ENCODE data around the gene EIF5. TPM values are rescaled to one million over a fixed set of nuclear protein-coding genes. Genes with fewer than 3 reads are reported as not detected.

EIF5 gene
- total and polyA plus RNA-seq, 3 donors from 2014 or later = 308 to 366 (median 309) TPM

GRCh38 chr14:103316721-103317121 is 17.3 kb upstream of the EIF5 start:
- Histone ChIP-seq H3K4me3 (no peak overlapping the region), H3K27ac (no peak overlapping the region), H3K4me1 (peaks cover 17% of the 10 kb centered on the region), H3K36me3 (ENCODE audit: low read depth, missing control alignments) (no peaks in the 10 kb centered on the region), H3K9me3 (no peaks in the 10 kb centered on the region), H3K27me3 (no peaks in the 10 kb centered on the region)
- DNase-seq = no peak
- WGBS, 2 donors = 90 to 94% methylated on average over 16 of the region's 16 CpGs
- TF ChIP-seq CTCF (IDR thresholded peaks at IDR 0.05) (no peak), POLR2A (IDR thresholded peaks at IDR 0.05) (no peak)
- intact Hi-C loops (cut with DNase I; ENCODE audit: low total_unique reads) = no loop called here

GRCh38 chr14:103317251-103317650 is 16.8 kb upstream of the EIF5 start:
- H3K36me3 ChIP-seq (ENCODE audit: low read depth, missing control alignments) = no peaks in the 10 kb centered on the region
- no peaks in the 10 kb centered on the region for H3K9me3 ChIP-seq
- DNase-seq = no peak
- H3K4me3 ChIP-seq = no peak overlapping the region
- no peak overlapping the region for H3K27ac ChIP-seq
- intact Hi-C loops (cut with DNase I; ENCODE audit: low total_unique reads) = no loop called here
- 77 to 80% methylated on average over 8 to 9 of the region's 9 CpGs for WGBS, 2 donors
- TF ChIP-seq POLR2A (IDR thresholded peaks at IDR 0.05) (no peak), CTCF (IDR thresholded peaks at IDR 0.05) (no peak)
- H3K27me3 ChIP-seq = no peaks in the 10 kb centered on the region
- peaks cover 17% of the 10 kb centered on the region for H3K4me1 ChIP-seq

DNA sequence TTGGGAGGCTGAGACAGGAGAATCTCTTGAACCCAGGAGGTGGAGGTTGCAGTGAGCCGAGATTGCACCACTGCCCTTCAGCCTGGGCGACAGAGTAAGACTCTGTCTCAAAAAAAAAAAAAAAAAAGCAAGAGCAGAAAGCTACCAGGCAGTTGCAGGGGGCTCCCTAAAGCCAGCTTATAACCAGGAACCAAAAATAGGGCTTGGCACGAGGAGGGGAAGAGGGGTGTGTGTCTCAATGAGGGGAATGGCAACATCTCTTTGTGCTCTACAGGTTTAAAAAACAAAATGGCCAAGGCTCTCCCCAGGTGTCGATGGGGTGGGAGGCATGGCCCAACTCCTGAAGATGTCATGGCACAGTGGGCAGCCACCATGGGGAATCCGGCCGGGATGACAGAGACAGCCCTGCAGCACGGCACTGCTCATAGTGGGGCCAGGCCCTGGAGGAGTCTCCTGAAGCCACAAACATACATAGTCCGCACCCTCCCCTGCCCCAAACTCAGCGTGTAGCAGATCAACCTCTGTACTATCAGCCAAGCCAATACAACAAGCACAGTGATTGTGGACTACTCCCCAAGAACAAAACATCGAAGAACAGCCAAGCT is 16.0 kb upstream of the EIF5 start:
- Histone ChIP-seq H3K9me3 (no peaks in the 10 kb centered on the region), H3K4me3 (no peak overlapping the region), H3K4me1 (peaks cover 17% of the 10 kb centered on the region), H3K36me3 (ENCODE audit: low read depth, missing control alignments) (no peaks in the 10 kb centered on the region), H3K27me3 (no peaks in the 10 kb centered on the region), H3K27ac (no peak overlapping the region)
- TF ChIP-seq POLR2A (IDR thresholded peaks at IDR 0.05) (no peak), CTCF (IDR thresholded peaks at IDR 0.05) (no peak)
- no peak for DNase-seq
- WGBS, 2 donors = 78 to 87% methylated on average over 9 to 10 of the region's 10 CpGs
- intact Hi-C loops (cut with DNase I; ENCODE audit: low total_unique reads) = no loop called here

GRCh38 chr14:103318750-103319419 is 15.2 kb upstream of the EIF5 start:
- H3K27ac ChIP-seq = no peak overlapping the region
- TF ChIP-seq CTCF (IDR thresholded peaks at IDR 0.05) = no peak
- no peak for TF ChIP-seq POLR2A (IDR thresholded peaks at IDR 0.05)
- WGBS, 2 donors = 80 to 93% methylated on average over 6 of the region's 6 CpGs
- peaks cover 17% of the 10 kb centered on the region for H3K4me1 ChIP-seq
- H3K9me3 ChIP-seq = no peaks in the 10 kb centered on the region
- no peak overlapping the region for H3K4me3 ChIP-seq
- no peaks in the 10 kb centered on the region for H3K36me3 ChIP-seq (ENCODE audit: low read depth, missing control alignments)
- intact Hi-C loops (cut with DNase I; ENCODE audit: low total_unique reads) = no loop called here
- no peak for DNase-seq
- H3K27me3 ChIP-seq = no peaks in the 10 kb centered on the region

GRCh38 chr14:103319422-103319821 is 14.6 kb upstream of the EIF5 start:
- WGBS, 2 donors = 59 to 62% methylated on average over 7 of the region's 7 CpGs
- H3K27me3 ChIP-seq = no peaks in the 10 kb centered on the region

More at GRCh38 chr14:103319422-103319821, 14.6 kb upstream of the EIF5 start:
- Histone ChIP-seq H3K9me3 (no peaks in the 10 kb centered on the region), H3K4me1 (peaks cover 17% of the 10 kb centered on the region), H3K36me3 (ENCODE audit: low read depth, missing control alignments) (no peaks in the 10 kb centered on the region), H3K27ac (peak overlapping the region in 1 of 2 donors; percentile 16), H3K4me3 (no peak overlapping the region)
- intact Hi-C loops (cut with DNase I; ENCODE audit: low total_unique reads) = no loop called here
- peak; percentile 73 for DNase-seq
- TF ChIP-seq POLR2A (IDR thresholded peaks at IDR 0.05) (no peak), CTCF (IDR thresholded peaks at IDR 0.05) (no peak)
